HG03521 (cell line): Measurements from ENCODE around the gene TUBG2.

Experiments
- ATAC-seq: cut with Tn5 transposase; IDR thresholded peaks from one replicate; pipeline ENCODE4 v1.9.1; 2021; ENCODE audit warnings: mild to moderate bottlenecking, moderate library complexity; ENCODE audit not compliant: unreplicated experiment

The TUBG2 gene

GRCh38 chr17:42695500-42695899, 36.4 kb downstream of the TUBG2 start:
- no peak for ATAC-seq

GRCh38 chr17:42697108-42697811, 38.2 kb downstream of the TUBG2 start:
- ATAC-seq, result no peak

DNA sequence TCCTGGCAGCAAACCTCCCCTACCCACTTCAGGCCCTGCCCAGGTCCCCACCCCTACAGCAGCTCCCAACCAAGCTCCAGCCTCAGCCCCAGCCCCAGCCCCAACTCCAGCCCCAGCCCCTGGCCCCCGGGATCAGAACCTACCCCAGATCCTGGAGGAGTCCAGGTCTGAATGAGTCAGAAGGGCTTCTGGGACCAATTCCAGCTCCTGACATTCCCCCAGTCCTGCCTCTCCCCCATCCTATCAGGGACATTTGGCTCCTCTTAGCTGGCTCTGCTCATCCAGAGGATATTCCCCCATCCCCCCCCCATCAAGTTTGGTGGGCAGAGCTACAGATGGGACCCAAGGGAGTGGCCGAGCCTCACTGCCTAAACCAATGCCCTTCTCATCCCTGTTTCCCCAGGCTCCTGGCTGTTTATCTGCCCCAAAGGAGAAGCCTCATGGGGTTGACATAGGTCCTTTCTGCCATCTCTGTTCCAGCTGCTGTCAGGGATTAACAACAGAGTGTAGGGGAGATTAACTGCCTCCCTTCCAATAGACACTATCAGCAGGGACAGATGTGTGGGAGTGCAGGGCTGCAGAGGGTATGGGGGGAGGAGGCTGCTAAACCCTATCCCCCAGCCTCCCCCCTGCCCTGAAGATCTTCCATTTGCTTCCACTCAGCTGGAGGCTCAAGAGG, 39.8 kb downstream of the TUBG2 start:
- ATAC-seq, result no peak

DNA sequence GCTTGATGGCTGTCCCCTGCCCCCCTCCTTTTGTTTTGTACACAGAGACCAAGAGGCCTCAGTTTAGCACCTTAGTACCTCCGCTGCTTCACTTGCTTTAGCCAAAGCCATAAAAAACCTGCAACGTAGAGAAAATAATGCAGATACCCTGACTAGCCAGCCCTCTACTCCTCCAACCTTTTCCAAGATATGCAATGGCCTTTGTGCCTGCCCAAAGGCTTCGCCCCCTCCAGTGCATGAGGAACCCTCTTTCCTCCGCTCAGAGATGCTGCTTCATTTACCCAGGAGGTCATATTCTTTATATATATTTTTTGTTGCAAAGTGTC, 40.3 kb downstream of the TUBG2 start:
- ATAC-seq, result no peak

DNA sequence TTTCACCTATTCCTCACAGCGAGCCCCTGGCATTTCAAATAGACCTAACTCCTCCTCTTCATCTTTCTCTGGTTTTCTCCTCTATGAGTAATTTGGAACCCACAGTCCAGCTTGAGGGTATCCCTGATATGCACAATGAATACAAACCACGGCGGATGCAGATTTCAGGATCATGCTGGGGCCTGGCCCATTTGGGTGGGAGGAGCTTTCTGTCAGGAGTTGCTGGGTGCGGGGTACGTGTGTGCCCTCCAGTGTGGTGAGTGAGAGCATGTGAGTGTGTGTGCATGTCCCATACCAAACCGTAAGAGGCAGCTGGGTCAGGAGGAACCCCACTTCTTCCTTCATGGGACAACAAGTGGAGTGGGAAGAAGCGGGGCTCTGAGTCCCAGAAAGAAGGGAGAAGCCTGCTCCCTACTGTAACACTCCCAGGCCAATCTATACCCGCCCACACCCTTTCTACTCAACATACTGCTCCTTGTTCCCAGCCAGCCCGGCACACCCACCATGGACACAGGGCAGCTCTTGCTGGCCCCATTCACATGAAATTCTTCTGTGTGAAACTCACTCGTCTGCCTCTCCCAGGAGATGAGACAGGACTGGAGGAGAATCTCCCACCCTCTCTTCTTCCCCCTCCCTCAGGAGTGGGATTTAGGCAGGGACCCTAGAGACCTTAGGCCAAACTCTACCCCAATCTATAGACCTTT, 41.7 kb downstream of the TUBG2 start:
- ATAC-seq, result no peak

DNA sequence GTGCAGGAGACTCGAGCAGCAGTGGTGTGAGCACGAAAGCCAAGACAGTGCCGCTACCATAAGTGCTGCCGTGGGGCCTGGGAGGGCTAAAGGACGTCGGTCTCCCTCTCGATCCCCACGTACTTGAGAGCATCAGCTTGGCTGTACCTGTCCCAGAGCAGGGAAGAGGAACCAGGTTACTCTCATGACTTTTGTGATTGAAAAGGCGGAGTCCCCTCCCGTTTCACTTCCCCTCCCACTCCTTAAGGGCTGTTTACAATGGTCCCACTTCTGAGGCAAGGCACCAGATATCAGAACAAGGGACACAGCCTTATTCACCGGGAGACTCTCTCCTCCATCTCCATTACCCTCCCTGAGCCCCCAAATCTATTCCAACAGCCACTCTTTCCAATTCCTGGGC, 43.4 kb downstream of the TUBG2 start:
- no peak for ATAC-seq

GRCh38 chr17:42704490-42704836, 45.4 kb downstream of the TUBG2 start:
- peak; percentile 11 for ATAC-seq

DNA sequence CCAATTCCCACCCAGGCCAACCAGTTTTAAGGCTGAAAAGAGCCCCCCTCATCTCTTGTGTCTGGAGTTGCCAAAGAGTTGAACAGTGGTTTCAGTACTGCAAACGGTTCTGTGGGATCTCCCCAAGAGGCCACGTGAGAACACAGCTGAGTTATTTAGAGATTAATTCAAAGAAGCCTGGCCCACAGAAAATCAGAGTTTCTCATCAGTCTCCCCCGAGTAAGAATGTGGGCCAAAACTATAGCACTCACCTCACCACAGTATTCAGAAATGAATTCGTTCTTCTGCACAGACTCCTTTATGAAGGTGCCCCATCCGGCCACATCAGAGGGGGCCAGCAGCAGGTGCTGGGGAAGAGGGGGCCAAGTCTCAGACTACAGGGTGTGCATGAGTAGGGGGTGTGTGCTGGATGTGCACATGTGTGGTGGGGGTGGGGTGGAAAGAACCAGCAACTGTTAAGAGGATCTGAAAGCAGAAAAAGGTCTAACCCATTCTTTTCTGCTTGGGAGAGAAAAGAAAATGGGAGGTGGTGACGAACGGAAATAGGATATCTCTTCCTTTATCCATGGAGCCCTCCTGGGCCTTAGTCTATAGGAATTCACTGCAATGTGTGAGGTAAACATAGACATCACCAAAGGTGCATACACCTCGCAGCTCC, 45.9 kb downstream of the TUBG2 start:
- peak; percentile 57 for ATAC-seq

- ATAC-seq, result no peak
Observed at GRCh38 chr17:42706732-42707131, 47.6 kb downstream of the TUBG2 start.

GRCh38 chr17:42708588-42708987, 49.5 kb downstream of the TUBG2 start:
- no peak for ATAC-seq

DNA sequence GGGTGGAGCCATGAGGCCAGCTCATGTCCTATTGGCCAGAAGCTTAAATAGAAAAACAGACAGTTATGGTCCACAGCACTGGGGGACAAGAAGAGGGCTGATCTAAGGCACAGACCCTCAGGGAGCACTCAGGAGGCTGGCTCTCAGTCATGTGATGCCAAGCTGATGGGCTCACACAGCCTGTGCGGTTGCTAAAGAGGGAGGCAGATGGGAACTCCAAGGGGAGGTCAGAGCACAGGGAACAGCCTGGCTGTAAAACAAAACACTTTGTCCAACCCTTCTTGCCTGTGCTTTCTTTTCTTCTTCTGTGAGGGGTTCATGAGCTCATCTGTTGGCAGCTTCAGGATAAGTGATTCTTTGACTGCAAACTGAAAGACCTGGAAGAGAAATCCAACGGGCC, 50.5 kb downstream of the TUBG2 start:
- ATAC-seq, result no peak
